Activated T-cell treated with anti-CD3 and anti-CD28 coated beads, Interleukin-2, amount 50 U/mL, for 4 hours (primary cell): Measurements from ENCODE around the gene GPR82. TPM values are rescaled to one million over a fixed set of nuclear protein-coding genes. Genes with fewer than 3 reads are reported as not detected.
"Not testable (repeated sequence)": the region's sequence is repeated elsewhere in the genome, so short reads cannot be mapped to it uniquely, and the experiment has no call there.

Experiments
- ATAC-seq, 2 donors: fragments of 200-7000 bp; cut with Tn5 transposase; one replicate each; pipeline ENCODE4 v1.10.0; 2021
- DNase-seq: peaks from one replicate; pipeline ENCODE4 v3.0.0-alpha.2; 2020
- H3K27me3 Mint-ChIP-seq: one replicate; pipeline ENCODE4 v1.8.0; 2021; ENCODE audit warnings: low read depth, mixed read lengths
- H3K36me3 Mint-ChIP-seq: one replicate; pipeline ENCODE4 v1.8.0; 2022; ENCODE audit warnings: mixed read lengths; ENCODE audit not compliant: insufficient read depth
- H3K4me1 Mint-ChIP-seq: one replicate; pipeline ENCODE4 v1.8.0; 2021; ENCODE audit warnings: low read depth, mixed read lengths
- H3K4me3 Mint-ChIP-seq: one replicate; pipeline ENCODE4 v1.8.0; 2021; ENCODE audit warnings: mild to moderate bottlenecking, moderate library complexity, mixed read lengths
- H3K9me3 Mint-ChIP-seq: one replicate; pipeline ENCODE4 v1.8.0; 2021; ENCODE audit warnings: mixed read lengths
- total RNA-seq, 3 donors: library from RNA; stranded (reverse); gene quantifications; one replicate each; pipeline ENCODE4 v1.2.1, GENCODE V29; 2021

The GPR82 gene
- total RNA-seq, 3 donors from 2014 or later, result 0.08 to 0.27 (median 0.25) TPM

DNA sequence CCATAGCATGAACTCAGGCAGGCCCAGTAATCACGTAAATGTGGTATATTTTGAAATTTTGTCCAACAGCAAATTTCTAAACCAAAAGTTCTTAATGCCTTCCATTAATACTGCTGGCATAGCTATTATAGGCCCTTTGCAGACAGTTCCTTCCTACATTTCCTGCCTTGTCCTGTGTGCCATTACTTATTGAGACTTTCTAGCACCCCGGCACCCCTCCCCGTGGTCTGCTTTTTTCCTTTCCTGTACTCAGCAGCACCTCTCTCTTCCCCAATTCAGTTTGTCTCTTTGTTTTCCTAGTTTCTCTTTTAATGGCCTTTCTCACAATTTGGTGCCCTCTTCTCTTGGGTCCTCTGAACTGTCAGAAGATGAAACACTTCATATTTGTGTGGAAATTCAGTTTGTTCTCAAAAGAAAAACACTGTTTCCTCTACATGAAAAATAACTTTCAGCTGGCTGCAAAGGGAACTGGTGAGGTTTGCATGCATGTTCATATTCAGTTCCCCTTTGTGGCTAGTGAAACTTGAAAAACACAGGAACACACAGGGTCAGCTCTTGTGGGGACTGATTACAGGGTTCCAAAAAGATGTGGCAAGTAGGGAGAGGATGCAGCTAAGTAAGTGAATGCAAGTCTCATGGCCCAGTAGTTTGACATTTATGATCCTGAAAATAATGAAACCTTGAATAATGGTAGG, 18.2 kb upstream of the GPR82 start:
- Mint-ChIP-seq H3K4me1 (peaks cover 30% of the 10 kb centered on the region), H3K36me3 (peaks cover 5% of the 10 kb centered on the region), H3K27me3 (no peaks in the 10 kb centered on the region), H3K4me3 (no peak overlapping the region), H3K9me3 (no peaks in the 10 kb centered on the region)
- DNase-seq (no peak), ATAC-seq (no peak)

DNA sequence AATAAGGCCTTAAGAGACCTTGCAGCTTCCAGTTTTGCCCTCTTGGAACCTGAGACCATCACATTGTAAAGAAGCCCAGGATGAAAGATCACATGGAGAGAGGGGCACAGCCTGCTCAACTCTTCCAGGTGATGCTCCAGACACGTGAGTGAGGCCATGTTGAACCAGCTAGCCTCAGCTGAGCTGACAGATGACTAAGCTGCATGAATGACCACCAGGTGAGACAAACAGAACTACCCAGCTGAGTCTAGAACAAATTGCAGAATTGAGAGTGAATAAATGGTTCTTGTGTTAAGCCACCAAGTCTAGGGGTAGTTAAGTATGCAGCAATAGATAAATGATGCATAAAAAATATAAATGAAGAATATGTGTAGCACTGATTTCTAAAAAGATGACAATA, 16.8 kb upstream of the GPR82 start:
- no peak for ATAC-seq
- H3K4me3 Mint-ChIP-seq, result no peak overlapping the region
- DNase-seq, result no peak
- peaks cover 31% of the 10 kb centered on the region for H3K4me1 Mint-ChIP-seq
- peaks cover 5% of the 10 kb centered on the region for H3K36me3 Mint-ChIP-seq
- H3K9me3 Mint-ChIP-seq, result no peaks in the 10 kb centered on the region
- no peaks in the 10 kb centered on the region for H3K27me3 Mint-ChIP-seq

DNA sequence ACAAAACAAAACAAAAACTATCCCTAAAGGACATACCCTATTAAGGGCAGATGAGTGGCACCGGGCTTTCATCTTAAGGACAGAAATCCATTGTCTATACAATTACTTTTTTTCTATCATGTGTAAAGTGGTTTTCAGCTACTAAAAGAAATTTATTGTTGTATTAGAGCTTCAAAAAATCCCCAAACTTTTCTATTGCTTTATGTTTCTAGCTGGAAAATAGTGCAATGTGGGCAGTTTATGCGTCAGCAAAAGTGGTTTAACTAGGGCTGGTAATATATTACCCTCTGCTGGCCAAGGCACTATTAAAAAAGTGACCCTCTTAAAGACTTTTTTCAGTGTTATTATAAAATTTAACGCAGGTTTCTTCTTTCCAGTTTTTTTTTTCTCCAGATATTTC, 15.5 kb upstream of the GPR82 start:
- H3K9me3 Mint-ChIP-seq, result no peaks in the 10 kb centered on the region
- H3K4me3 Mint-ChIP-seq, result no peak overlapping the region
- no peaks in the 10 kb centered on the region for H3K27me3 Mint-ChIP-seq
- peaks cover 7% of the 10 kb centered on the region for H3K36me3 Mint-ChIP-seq
- DNase-seq (no peak), ATAC-seq (no peak)
- peaks cover 29% of the 10 kb centered on the region for H3K4me1 Mint-ChIP-seq

DNA sequence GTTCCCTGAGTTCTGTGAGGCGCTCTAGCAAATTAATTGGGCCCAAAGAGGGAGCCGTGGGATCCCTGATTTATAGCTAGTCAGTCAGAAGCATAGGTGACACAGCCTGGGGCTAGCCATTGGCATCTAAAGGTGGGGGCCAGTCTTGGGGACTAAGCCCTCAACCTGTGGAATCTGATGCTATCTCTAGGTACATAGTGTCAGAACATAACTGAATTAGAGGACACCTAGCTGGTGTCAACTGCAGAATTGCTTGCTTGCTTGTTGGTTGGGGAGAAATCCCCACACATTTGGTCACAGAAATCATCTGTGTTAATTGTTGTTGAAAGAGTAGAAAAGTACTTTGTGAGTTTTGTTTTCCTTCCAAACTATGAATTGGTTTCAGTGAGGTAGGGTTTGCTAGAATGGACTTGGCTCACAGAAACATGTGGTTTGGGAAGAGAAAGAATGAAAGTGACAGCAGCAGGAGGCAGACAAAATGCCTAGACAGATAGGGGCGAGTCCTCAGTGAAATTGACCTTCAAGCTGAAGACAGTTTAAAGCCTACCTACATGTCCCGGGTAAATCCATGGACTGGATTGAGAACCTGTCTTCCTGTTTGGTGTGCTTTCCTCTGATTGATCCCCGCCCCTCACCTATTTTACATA, 12.8 kb upstream of the GPR82 start:
- no peaks in the 10 kb centered on the region for H3K9me3 Mint-ChIP-seq
- H3K27me3 Mint-ChIP-seq, result no peaks in the 10 kb centered on the region
- no peak for DNase-seq
- peaks cover 24% of the 10 kb centered on the region for H3K4me1 Mint-ChIP-seq
- H3K36me3 Mint-ChIP-seq, result peaks cover 11% of the 10 kb centered on the region
- peak in 1 of 2 donors; percentile 52 for ATAC-seq
- H3K4me3 Mint-ChIP-seq, result no peak overlapping the region

DNA sequence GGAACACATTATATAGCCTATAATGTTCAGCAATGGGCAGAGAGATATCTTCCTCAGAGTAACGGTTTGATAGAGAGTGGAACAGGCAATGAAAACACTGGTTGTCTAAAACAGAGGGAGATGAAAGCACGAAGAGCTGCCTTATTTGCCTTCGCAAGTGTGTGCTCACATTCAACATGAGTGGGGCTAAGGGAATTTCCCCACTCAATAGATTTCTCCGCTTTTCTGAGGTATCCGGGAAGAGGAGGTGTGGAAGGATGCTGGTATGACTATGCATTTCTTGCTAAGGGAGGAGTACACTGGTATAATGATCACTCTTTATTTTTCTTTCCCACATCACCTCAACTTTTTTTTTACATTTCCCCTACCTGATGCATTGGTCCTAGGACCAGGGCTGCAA, 7.8 kb upstream of the GPR82 start:
- ATAC-seq (peak in 1 of 2 donors; percentile 47), DNase-seq (no peak)
- no peak overlapping the region for H3K4me3 Mint-ChIP-seq
- H3K4me1 Mint-ChIP-seq, result peaks cover 29% of the 10 kb centered on the region
- H3K36me3 Mint-ChIP-seq, result peaks cover 23% of the 10 kb centered on the region
- H3K27me3 Mint-ChIP-seq, result no peaks in the 10 kb centered on the region
- H3K9me3 Mint-ChIP-seq, result peaks cover 4% of the 10 kb centered on the region

DNA sequence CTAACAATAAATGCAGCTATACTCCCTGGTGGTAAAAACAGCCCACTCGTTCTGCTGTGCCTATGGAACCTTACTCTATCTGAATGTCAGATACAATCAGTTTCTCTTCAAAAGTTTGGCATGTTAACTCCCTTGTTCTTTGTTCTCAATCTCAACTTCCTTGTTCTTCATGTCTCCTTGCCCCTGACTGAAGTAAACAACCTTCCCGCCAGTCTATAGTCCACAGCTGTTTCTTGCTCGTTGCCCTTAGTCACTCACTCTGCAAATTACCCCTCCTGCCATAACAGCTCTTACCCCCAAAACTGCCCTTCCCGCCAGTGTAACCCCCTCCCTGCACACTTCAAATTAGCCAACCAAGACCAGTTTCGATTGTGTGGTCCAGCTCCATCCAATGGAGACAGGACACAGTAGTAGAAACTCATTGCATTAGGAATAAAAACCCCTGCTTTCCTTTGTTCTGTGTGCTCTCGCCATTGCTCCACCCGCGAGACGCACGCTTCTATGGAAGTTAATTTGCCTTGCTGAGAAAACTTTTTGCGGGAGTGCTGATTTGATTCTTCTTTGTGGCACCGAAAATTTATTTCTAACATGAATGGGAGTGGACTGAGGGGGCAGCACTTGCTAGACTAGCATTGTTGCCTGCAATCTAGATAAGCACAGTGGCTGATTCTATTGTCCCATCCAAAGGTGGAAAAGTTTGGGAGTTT, 7.1 kb upstream of the GPR82 start:
- ATAC-seq, result no peak
- no peak overlapping the region for H3K4me3 Mint-ChIP-seq
- H3K4me1 Mint-ChIP-seq, result peaks cover 34% of the 10 kb centered on the region

DNA sequence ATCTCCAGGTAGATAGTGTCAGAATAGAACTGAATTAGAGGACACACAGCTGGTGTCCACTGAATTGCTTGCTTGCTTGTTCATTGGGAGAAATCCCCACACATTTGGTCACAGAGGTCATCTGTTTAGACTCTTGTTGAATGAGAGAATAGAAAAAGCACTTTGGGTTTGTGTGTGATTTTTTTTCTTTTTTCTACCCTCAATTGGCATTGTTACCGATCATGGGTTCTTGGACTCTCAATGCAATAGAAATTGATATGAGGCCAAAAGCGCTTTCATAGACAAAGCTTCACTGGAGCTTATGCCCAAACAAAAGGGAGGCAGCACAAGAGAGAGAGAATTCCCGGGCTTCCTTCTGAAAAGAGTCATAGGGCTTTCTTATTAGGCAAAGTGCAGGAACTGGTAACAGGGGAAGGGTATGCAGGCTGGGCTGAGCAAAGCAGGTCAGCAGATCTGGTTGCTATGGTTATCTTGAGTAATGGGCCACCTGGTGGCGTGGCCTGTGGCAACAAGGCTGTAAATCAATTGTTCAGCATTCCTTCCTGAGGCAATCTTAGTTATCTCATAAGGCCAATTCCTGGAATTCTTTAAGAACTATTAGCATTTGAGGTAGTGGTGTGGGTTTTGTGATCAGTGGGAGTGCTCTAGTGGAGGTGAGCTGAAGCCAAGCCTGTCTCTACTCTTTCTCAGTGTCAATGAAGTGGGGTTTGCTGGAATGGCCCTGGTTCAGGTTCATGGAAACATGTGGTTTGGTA, 5.3 kb upstream of the GPR82 start:
- no peak overlapping the region for H3K4me3 Mint-ChIP-seq
- peaks cover 27% of the 10 kb centered on the region for H3K36me3 Mint-ChIP-seq
- peaks cover 45% of the 10 kb centered on the region for H3K4me1 Mint-ChIP-seq
- H3K27me3 Mint-ChIP-seq, result no peaks in the 10 kb centered on the region
- peaks cover 4% of the 10 kb centered on the region for H3K9me3 Mint-ChIP-seq
- ATAC-seq, result no peak
- DNase-seq, result no peak

More for the DNA sequence above, 7.1 kb upstream of the GPR82 start:
- peaks cover 4% of the 10 kb centered on the region for H3K9me3 Mint-ChIP-seq
- no peaks in the 10 kb centered on the region for H3K27me3 Mint-ChIP-seq
- DNase-seq, result no peak
- peaks cover 25% of the 10 kb centered on the region for H3K36me3 Mint-ChIP-seq

DNA sequence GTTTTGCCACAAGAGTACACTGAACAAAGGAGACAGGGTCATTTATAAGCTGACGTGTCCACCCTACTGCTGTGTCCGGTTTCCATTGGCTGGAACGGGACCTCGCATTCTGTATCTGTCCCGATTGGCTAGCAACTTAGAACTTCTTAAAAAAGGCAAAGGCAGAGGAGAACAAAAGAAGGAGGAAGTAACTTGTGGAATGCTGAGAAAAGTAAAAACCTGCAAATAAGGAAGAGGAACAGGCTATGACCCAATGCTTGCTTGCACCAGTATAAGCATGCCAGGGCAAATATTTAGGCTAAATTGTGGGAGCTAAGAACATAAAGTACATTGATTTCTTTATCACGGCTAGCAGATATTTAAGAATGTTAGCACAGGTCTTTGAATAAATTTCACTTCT, 4.4 kb upstream of the GPR82 start:
- ATAC-seq, H3K4me3 Mint-ChIP-seq, H3K27me3 Mint-ChIP-seq, H3K9me3 Mint-ChIP-seq, DNase-seq: not testable (repeated sequence)
- Mint-ChIP-seq H3K36me3 (peaks cover 25% of the 10 kb centered on the region), H3K4me1 (peaks cover 50% of the 10 kb centered on the region)

DNA sequence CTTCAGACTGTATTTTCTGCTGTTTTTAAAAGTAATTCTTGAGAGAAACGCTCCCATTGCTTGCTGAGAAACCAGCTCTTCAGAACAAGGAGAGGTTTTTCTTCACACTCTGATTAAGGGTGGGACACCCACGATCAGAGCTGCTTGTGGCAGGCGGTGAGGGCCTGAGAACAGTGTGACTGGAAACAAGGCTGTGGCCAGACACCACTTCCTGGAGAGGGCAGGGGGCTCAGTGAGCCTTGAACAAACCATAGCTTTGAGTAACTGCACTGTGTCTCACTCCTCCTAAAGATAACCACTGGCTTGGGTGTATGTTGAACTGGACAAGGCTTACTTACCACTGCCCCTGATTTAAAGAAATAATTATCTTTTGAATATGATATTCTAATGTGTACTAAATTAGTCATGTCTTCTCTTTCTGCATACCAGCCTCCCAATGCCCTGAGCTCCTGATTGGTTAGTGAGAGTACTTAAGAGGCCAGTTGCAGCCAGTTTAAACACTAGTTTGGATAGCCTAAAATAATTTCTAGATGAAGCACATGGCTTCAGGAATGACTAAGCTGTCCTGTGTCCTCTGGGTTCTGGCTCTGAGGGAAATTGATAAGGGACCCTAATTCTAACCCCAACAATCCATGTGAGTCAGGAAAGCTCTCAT, 3.7 kb upstream of the GPR82 start:
- Mint-ChIP-seq H3K4me3 (no peak overlapping the region), H3K36me3 (peaks cover 25% of the 10 kb centered on the region), H3K27me3 (no peaks in the 10 kb centered on the region), H3K4me1 (peaks cover 50% of the 10 kb centered on the region), H3K9me3 (peaks cover 4% of the 10 kb centered on the region)
- ATAC-seq, result peak; percentile 65 to 76
- DNase-seq, result peak; percentile 21

DNA sequence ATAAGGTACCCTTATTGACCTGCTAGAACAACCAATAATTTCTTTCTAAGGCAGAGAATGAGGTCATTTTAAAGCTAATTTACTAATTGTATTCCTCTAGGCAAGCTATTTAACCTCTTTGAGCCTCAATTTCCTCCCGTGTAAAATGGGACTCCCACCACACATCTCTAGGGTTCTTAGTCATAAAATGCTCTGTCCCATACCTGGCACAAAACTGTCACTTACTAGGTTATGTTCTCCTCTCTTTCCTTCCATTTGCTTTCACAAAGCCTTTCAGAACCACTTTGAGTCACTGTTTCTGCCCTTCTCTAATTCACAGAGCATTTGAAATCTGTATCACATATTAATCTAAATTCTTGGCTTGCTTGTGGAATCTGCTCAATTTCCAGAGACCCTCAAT, 2.4 kb upstream of the GPR82 start:
- no peaks in the 10 kb centered on the region for H3K27me3 Mint-ChIP-seq

DNA sequence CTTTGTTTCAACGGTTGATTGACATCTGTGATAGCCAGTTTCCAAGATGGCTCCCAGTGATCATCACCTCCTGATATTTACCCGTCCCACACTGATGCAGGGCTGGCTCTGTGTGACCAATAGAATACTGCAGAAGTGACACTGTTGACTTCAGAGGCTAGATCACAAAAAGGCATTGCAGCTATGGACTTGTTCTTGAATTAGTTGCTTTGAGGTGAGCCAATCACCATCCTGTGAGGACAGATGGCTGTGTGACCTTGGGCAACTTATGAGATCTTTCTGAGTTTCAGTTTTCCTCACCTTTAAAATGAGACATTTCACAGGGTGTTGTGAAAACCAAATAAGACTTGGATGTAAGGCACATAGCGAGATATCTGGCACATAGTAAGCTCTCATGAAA, 1.8 kb upstream of the GPR82 start:
- DNase-seq, result no peak
- Mint-ChIP-seq H3K9me3 (peaks cover 4% of the 10 kb centered on the region), H3K36me3 (peaks cover 20% of the 10 kb centered on the region), H3K4me1 (peaks cover 37% of the 10 kb centered on the region), H3K27me3 (no peaks in the 10 kb centered on the region), H3K4me3 (no peak overlapping the region)
- ATAC-seq, result no peak

More for the DNA sequence above, 2.4 kb upstream of the GPR82 start:
- Mint-ChIP-seq H3K4me1 (peaks cover 43% of the 10 kb centered on the region), H3K9me3 (peaks cover 4% of the 10 kb centered on the region), H3K4me3 (no peak overlapping the region), H3K36me3 (peaks cover 25% of the 10 kb centered on the region)
- DNase-seq, result no peak
- peak in 1 of 2 donors; percentile 43 for ATAC-seq

DNA sequence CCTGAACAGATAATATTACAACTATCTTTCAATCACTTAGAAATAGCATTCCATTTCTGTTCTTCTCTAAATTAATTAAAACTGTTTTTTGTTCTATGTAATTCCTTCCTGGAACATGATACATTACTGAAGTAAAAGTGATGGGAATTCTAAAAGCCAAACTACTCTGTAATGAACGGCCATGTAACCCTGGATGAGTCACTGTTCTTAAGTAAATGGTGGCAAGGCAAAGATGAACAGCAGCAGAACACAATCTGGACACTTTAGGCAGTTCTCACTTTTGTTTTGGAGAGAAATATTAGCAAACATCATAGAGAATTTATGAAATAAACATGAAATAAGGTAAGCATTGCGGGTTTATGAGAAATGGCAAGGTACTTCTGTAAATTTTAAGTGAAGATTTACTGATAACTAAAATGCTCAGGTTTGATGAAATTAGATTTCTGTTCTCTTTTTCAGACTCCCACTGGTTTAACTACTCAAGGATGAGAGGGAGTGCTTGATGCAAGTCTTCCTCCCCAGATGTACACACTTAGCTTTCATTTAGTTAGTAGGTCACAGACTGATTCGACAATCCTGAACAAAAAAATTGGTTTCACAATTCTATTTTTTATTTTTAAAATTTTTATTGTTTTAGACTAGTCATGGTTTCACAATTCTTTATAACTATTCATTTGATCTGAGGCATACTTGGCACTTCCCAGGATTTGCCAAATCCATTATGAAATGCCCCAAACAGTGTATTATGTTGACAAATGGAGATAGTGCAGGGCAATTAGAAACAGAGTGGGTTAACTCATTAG, 964 bp upstream of the GPR82 start:
- H3K4me1 Mint-ChIP-seq, result peaks cover 38% of the 10 kb centered on the region
- no peak for ATAC-seq
- no peak for DNase-seq
- H3K27me3 Mint-ChIP-seq, result no peaks in the 10 kb centered on the region
- H3K4me3 Mint-ChIP-seq, result no peak overlapping the region
- peaks cover 4% of the 10 kb centered on the region for H3K9me3 Mint-ChIP-seq
- peaks cover 19% of the 10 kb centered on the region for H3K36me3 Mint-ChIP-seq

DNA sequence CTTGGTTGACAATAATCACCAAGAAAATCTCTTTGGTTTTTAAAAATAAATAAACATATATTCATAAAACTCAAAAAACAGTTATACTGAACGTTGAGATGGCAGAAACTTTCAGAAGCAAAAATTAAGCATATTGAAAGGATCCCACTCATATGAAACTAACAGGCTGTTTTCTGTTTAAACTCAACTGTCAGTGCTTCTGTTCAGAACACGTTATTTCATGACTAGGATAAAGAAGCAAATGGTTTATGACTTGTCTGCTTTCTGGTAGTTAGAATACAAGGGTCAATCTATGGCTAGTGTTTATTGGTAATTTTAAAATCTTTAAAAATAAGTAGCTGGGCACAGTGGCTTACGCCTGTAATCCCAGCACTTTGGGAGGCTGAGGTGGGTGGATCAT, 4.1 kb downstream of the GPR82 start:
- Mint-ChIP-seq H3K4me3 (no peak overlapping the region), H3K36me3 (peaks cover 4% of the 10 kb centered on the region), H3K27me3 (no peaks in the 10 kb centered on the region), H3K4me1 (peaks cover 12% of the 10 kb centered on the region), H3K9me3 (no peaks in the 10 kb centered on the region)
- DNase-seq (no peak), ATAC-seq (peak in 1 of 2 donors; percentile 58)
